Ascending aorta (tissue), 2 donors: ENCODE results near the gene RPA1. TPM values are rescaled to one million over a fixed set of nuclear protein-coding genes. Genes with fewer than 3 reads are reported as not detected.

Experiments used
- DNase-seq, 2 donors: peaks; one replicate each; pipeline ENCODE4 v3.0.0-alpha.2; 2019; ENCODE audit warnings: low spot score in 2 of 2
- H3K27ac ChIP-seq, 2 donors: fragments of 200-600 bp; sonication (generic); one replicate each; pipeline ENCODE4 v1.5.1; 2016 to 2017; ENCODE audit warnings: mild to moderate bottlenecking in 1 of 2
- H3K27me3 ChIP-seq: fragments of 200-600 bp; sonication (generic); one replicate; pipeline ENCODE4 v1.5.1; 2017
- H3K36me3 ChIP-seq, 2 donors: fragments of 200-600 bp; sonication (generic); one replicate each; pipeline ENCODE4 v1.5.1; 2016
- H3K4me1 ChIP-seq, 2 donors: fragments of 200-600 bp; sonication (generic); one replicate each; pipeline ENCODE4 v1.5.1; 2016 to 2017; ENCODE audit warnings: mild to moderate bottlenecking in 1 of 2
- H3K4me3 ChIP-seq, 2 donors: fragments of 200-600 bp; sonication (generic); one replicate each; pipeline ENCODE4 v1.5.1; 2016 to 2017; ENCODE audit warnings: mild to moderate bottlenecking in 1 of 2
- H3K9me3 ChIP-seq, 2 donors: fragments of 200-600 bp; sonication (generic); one replicate each; pipeline ENCODE4 v1.5.1; 2016
- intact Hi-C: fragments of 100-400 bp; cut with DNase I; formaldehyde crosslinking; loops from one replicate; pipeline ENCODE4 v1.15.1; 2023
- total RNA-seq: library from RNA; depleted of rRNA; stranded (reverse); fragments of >200 nt; gene quantifications from one replicate; pipeline ENCODE4 v1.1.0, GENCODE V29; 2016
- TF ChIP-seq, protein P1 (sequence below), 3 experiments: fragments of 200-600 bp in 2 of 3; fragments of 450-650 bp in 1 of 3; sonication (generic) in 2 of 3; IDR thresholded peaks; one replicate each; pipeline ENCODE4 v1.5.1; 2016 to 2019; ENCODE audit warnings: antibody characterized with exemption in 3 of 3, mild to moderate bottlenecking in 1 of 3, moderate library complexity in 1 of 3

RPA1 gene
- total RNA-seq, 1 donor from 2014 or later, result 34.0 TPM

DNA sequence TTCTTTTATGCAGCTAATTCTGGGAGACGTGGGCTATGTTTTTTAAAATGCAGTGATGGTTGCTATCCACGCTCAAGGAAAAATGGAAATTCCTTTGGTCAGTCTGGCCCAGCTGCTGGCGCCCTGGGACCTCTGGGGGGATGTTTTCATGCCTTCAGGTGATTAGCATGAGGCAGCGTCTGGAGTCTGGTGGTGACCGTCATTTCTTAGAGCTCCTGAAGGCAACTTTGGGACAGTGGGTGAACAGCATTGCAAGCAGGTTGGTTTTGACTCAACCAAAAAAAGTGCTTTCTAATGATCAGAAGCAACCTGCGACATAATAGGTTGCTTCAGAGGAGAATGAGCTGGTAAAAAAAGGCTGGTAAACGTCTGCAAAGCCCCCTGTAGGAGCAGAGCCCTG, 82.3 kb downstream of the RPA1 start:
- TF ChIP-seq, protein P1, sequence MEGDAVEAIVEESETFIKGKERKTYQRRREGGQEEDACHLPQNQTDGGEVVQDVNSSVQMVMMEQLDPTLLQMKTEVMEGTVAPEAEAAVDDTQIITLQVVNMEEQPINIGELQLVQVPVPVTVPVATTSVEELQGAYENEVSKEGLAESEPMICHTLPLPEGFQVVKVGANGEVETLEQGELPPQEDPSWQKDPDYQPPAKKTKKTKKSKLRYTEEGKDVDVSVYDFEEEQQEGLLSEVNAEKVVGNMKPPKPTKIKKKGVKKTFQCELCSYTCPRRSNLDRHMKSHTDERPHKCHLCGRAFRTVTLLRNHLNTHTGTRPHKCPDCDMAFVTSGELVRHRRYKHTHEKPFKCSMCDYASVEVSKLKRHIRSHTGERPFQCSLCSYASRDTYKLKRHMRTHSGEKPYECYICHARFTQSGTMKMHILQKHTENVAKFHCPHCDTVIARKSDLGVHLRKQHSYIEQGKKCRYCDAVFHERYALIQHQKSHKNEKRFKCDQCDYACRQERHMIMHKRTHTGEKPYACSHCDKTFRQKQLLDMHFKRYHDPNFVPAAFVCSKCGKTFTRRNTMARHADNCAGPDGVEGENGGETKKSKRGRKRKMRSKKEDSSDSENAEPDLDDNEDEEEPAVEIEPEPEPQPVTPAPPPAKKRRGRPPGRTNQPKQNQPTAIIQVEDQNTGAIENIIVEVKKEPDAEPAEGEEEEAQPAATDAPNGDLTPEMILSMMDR (IDR thresholded peaks at IDR 0.05), result no peak
- intact Hi-C loops, result no loop called here
- Histone ChIP-seq H3K27me3 (peaks cover 10% of the 10 kb centered on the region), H3K36me3 (no peaks in the 10 kb centered on the region), H3K4me3 (no peak overlapping the region), H3K4me1 (peaks cover 6 to 13% of the 10 kb centered on the region in 2 donors), H3K27ac (no peak overlapping the region), H3K9me3 (no peaks in the 10 kb centered on the region)
- DNase-seq, result no peak

DNA sequence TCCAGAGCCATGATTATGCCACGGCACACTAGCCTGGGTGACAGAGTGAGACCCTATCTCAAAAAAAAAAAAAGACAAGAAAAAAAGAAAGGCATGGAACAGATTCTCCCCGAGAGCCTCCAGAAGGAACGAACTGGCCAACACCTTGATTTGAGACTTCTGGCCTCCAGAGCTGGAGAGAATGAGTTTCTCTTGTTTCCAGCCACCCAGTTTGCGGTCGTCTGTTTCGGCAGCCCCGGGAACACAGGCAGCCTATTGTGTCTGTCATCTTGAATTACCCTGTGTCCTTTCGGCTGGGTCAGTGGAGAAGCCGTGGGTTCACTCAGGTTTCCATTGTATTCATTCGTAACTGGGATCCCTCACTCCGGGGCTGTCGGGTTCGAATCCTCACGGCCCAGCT, 83.9 kb downstream of the RPA1 start:
- peaks cover 7% of the 10 kb centered on the region for H3K27me3 ChIP-seq
- no peaks in the 10 kb centered on the region for H3K36me3 ChIP-seq
- no peak overlapping the region for H3K4me3 ChIP-seq
- no peak overlapping the region for H3K27ac ChIP-seq
- H3K9me3 ChIP-seq, result no peaks in the 10 kb centered on the region
- DNase-seq, result no peak
- intact Hi-C loops, result no loop called here
- TF ChIP-seq, protein P1 (IDR thresholded peaks at IDR 0.05), result no peak
- no peaks in the 10 kb centered on the region for H3K4me1 ChIP-seq

DNA sequence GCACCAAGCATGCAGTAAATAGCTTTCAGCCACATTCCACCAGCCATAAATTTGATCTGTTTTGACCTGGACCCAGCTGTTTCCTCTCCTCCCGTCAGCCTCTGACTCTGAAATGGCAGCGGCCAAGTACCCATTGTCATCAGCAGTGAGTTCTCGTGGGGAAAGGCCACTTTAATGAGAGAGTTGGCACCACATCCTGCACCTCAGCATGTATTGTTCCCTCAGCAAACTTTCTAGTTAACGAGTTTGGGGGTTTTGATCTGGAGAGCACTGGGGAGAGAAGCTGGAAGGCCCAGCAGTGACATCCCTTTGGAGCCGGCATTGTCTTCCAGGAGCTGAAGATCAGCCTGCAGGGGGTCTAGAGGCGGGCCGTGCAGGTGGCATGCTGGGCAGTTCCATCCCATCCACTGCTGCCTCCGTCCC, 84.9 kb downstream of the RPA1 start:
- DNase-seq, result no peak
- Histone ChIP-seq H3K27ac (no peak overlapping the region), H3K27me3 (peaks cover 7% of the 10 kb centered on the region), H3K9me3 (no peaks in the 10 kb centered on the region), H3K36me3 (no peaks in the 10 kb centered on the region), H3K4me1 (no peaks in the 10 kb centered on the region), H3K4me3 (no peak overlapping the region)
- TF ChIP-seq, protein P1 (IDR thresholded peaks at IDR 0.05), result no peak
- intact Hi-C loops, result no loop called here

DNA sequence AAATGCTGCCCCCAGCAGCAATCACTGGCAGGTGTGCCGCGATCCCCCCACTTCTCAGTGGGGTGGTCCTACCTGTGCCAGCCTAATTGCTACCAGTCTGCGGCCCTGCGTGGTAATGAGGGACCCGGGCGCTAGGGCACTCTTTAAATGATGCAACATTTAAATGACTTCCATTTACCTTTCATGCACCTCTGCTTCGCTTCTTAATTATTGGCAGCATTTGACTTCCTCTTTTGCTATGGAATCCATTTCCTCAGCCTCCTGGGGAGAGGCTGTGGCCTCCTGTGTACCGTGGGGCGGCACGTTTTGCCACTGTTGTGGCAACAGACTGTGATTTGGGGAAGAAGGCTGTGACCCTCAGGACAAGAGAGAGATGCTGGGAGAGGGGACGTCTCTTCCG, 86.1 kb downstream of the RPA1 start:
- H3K9me3 ChIP-seq, result no peaks in the 10 kb centered on the region
- no peak overlapping the region for H3K4me3 ChIP-seq
- no peak for DNase-seq
- TF ChIP-seq, protein P1 (IDR thresholded peaks at IDR 0.05), result no peak
- H3K27me3 ChIP-seq, result peaks cover 7% of the 10 kb centered on the region
- no peaks in the 10 kb centered on the region for H3K4me1 ChIP-seq
- H3K36me3 ChIP-seq, result no peaks in the 10 kb centered on the region
- no peak overlapping the region for H3K27ac ChIP-seq
- intact Hi-C loops, result no loop called here

DNA sequence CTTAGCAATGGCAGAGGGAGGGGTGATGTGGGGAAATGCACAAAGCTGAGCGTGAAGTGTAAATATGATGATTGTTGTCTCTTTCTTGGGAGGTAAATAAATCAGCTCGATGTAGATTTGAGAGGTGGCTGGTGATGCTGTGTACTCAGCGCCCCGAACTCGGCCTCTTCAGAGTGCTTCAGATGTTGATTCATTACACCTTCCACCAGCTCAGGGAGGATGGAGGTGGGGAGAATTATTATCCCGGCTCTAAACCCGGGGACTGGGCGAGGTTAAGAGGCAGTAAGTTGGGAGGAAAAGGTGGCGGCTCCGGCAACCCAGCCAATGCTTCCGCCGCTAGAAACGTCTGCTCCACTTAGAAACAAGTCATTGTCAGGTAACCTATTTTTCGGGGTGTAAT, 86.5 kb downstream of the RPA1 start:
- TF ChIP-seq, protein P1 (IDR thresholded peaks at IDR 0.05), result no peak
- intact Hi-C loops, result no loop called here
- no peak overlapping the region for H3K4me3 ChIP-seq
- H3K27ac ChIP-seq, result no peak overlapping the region
- no peak for DNase-seq
- no peaks in the 10 kb centered on the region for H3K36me3 ChIP-seq
- H3K4me1 ChIP-seq, result no peaks in the 10 kb centered on the region
- H3K27me3 ChIP-seq, result peaks cover 7% of the 10 kb centered on the region
- H3K9me3 ChIP-seq, result no peaks in the 10 kb centered on the region
